LoVo (cell line): ENCODE results near the gene ACOX3.

Experiments
- DNase-seq: peaks from one replicate; pipeline ENCODE4 v3.0.0-alpha.2; 2016; ENCODE audit warnings: low spot score

The ACOX3 gene

GRCh38 chr4:8373270-8373972 is 67.1 kb downstream of the ACOX3 start:
- no peak for DNase-seq

- DNase-seq: no peak
Observed at GRCh38 chr4:8372506-8372905, 68.0 kb downstream of the ACOX3 start.

GRCh38 chr4:8371596-8371995 is 68.9 kb downstream of the ACOX3 start:
- DNase-seq: no peak

GRCh38 chr4:8370835-8371595 is 69.5 kb downstream of the ACOX3 start:
- no peak for DNase-seq

DNA sequence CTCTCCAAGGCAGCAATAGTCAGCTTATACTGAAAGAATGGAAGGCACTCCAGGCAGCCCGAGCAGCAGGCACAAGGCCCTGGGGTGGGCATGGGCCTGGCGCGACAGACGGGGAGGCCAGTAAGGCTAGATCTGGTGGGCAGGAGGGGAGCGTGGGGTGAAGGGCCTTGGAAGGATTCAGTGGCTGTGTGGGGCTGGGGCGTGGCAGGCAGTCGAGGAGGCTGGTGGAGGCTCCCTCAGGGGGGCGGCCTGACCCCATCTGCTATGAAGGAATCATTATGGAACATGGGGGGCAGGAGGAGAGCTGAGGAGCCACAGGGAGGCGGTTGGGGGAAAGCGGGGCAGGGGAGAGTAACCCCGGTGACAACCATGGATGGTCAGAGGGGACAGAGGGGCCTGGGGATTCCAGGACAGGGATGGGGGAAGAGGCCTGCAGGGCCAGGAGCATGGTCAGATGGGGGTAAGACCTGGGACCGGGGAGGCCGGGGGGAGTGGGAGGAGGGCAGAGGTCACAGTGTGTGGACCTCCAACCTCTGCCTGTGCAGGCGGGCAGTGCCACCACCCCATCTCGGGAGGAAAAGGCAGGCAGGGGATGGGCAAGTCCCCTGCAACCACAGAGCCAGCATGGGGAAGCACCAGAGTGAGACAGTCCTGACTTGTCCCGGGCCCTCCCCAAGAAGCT is 70.3 kb downstream of the ACOX3 start:
- DNase-seq: no peak

GRCh38 chr4:8369426-8370105 is 71.0 kb downstream of the ACOX3 start:
- DNase-seq: no peak

GRCh38 chr4:8368998-8369397 is 71.5 kb downstream of the ACOX3 start:
- DNase-seq: no peak

- DNase-seq: no peak
Observed at GRCh38 chr4:8368061-8368481, 72.5 kb downstream of the ACOX3 start.

DNA sequence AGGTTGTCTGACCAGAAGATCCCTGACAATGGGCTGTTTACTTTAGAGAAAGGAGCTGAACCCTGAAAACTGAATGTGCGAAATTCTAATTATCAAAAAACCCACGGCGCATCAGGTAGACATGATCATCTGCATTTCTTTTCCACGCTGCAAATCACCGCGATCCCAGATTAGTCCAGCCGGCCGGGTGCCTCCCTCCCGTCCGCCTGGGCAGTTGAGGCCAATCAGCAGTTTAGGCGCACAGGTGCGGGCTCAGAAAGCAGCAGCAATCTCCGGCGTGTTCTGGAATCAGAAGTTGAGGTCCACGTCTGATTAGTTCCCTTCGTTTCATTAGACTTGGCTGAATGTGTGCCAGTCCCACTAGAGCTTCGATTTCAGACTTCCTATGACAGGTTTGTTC is 73.9 kb downstream of the ACOX3 start:
- DNase-seq: no peak

GRCh38 chr4:8365951-8366350 is 74.6 kb downstream of the ACOX3 start:
- no peak for DNase-seq

GRCh38 chr4:8365353-8365752 is 75.2 kb downstream of the ACOX3 start:
- no peak for DNase-seq

DNA sequence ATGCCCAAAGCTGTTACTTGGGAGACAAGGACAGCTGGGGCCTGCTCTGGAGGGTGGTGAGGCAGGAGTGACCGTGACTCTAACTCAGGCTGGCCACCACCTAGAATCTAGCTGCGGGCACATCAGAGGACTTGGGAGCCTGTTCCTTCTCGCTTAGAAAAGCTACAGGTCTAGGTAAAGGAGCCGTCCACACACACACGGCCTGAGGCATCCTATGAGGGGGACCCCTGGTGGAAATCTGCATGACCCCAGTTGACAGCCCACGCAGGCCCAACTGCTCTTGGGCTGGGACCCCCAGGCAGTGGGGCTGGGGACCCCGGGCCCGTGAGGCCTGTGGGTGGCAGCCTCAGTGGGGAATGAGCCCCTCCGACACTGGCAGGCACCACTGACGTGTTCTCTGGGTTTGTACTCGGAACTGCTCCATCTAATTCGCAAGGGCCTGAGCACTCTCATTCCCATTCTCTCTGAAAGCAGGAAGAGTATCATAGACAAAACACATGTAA is 75.6 kb downstream of the ACOX3 start:
- no peak for DNase-seq

- no peak for DNase-seq
Observed at GRCh38 chr4:8364141-8364540, 76.4 kb downstream of the ACOX3 start.

- DNase-seq: peak; percentile 19
Observed at GRCh38 chr4:8362483-8362882, 78.0 kb downstream of the ACOX3 start.

DNA sequence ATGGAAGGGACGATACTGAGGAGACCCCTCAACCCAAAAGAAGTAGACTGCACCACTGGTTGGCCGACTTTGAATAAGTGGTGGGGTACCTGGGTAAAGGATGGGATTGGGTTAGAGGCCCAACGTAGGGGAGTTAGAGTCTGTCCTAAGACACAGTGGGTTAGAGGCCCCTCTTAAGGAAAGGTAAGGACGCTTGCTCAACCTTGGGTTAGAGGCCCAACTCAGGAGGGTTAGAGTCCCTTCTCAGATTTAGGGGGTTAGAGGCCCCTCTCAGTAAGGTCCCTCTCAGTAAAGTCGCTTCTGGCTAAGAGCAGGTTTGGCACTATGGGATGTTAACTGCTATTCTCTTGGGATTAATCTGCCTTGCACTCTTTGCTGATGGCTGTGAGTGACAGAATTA is 81.3 kb downstream of the ACOX3 start:
- no peak for DNase-seq

DNA sequence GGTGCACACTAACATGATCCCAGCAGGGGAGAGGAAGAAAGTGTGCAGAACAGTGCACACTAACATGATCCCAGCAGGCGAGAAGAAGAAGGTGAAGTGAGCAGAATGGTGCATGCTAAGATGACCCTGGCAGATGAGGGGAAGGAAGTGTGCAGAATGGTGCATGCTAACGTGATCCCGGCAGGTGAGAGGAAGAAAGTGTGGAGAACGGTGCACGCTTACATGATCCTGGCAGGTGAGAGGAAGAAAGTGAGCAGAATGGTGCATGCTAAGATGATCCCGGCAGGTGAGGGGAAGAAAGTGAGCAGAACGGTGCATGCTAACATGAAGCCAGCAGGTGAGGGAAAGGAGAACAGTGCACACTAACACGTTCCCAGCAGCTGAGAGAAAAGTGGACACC is 83.7 kb downstream of the ACOX3 start:
- DNase-seq: no peak

- no peak for DNase-seq
Observed at GRCh38 chr4:8355864-8356565, 84.5 kb downstream of the ACOX3 start.

- peak; percentile 20 for DNase-seq
Observed at GRCh38 chr4:8355306-8355705, 85.2 kb downstream of the ACOX3 start.

DNA sequence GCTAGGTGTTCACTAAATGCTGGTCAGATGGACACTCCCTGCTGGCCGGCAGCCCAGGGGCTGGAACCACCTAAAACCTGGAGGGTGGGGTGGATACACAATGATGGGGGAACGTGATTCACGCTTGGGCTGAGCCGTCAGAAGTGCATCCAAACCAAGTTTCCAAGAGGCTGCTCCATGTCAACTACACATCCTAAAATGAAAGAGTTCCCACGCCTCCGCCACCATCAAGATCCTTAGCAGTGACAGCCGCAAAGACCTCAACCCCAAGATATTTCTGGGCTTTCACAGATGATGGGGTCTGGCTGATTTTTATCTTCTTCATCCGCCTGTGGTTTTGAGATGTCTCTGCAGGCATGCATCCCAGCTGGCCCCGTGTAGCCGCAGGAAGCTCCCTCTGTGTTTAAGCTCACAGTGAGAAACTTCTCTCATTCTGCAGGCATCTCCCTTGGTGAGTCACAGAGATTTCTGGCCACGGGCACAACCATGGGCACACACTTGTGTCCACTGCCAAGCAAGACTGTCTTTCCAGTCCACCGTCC is 86.5 kb downstream of the ACOX3 start:
- DNase-seq: no peak

GRCh38 chr4:8353158-8353669 is 87.3 kb downstream of the ACOX3 start:
- no peak for DNase-seq
